Adrenal gland (tissue), 12 donors: ENCODE results near the gene MFAP2. TPM values are rescaled to one million over a fixed set of nuclear protein-coding genes. Genes with fewer than 3 reads are reported as not detected.

Source experiments
- DNase-seq, 7 donors: peaks; one replicate each; pipeline ENCODE4 v3.0.0-alpha.2; 2019 to 2020
- H3K27ac ChIP-seq, 5 donors: fragments of 200-600 bp; sonication (generic) in 4 of 5; 1 replicate in 3 of 5; 2 replicates in 2 of 5; pipeline versions ENCODE4 v1.5.1 to v1.8.0; 2016 to 2020; ENCODE audit warnings: mild to moderate bottlenecking in 1 of 5
- H3K27me3 ChIP-seq: fragments of 200-600 bp; 2 replicates; pipeline ENCODE4 v1.8.0; 2021
- H3K36me3 ChIP-seq, 2 donors: fragments of 200-600 bp; replicated peaks in 1 of 2; 1 replicate in 1 of 2; 2 replicates in 1 of 2; pipeline versions ENCODE4 v1.5.1 to v1.8.0; 2018 to 2022
- H3K4me1 ChIP-seq, 2 donors: fragments of 200-600 bp; replicated peaks in 1 of 2; 1 replicate in 1 of 2; 2 replicates in 1 of 2; pipeline versions ENCODE4 v1.5.1 to v1.8.0; 2018 to 2021
- H3K4me3 ChIP-seq, 4 donors: fragments of 200-600 bp; sonication (generic) in 3 of 4; one replicate each; pipeline ENCODE4 v1.5.1; 2016 to 2018
- H3K9me3 ChIP-seq, 3 donors: fragments of 200-600 bp; sonication (generic) in 1 of 3; replicated peaks in 1 of 3; 1 replicate in 2 of 3; 2 replicates in 1 of 3; pipeline versions ENCODE4 v1.5.1 to v1.8.0; 2016 to 2021
- CTCF ChIP-seq, 6 experiments: fragments of 450-650 bp in 4 of 6; fragments of 200-600 bp in 2 of 6; sonication (generic) in 1 of 6; IDR thresholded peaks; 1 replicate in 5 of 6; 2 replicates in 1 of 6; pipeline versions ENCODE4 v1.5.1 to v1.8.0; 2016 to 2021; ENCODE audit warnings: antibody characterized with exemption in 6 of 6, mild to moderate bottlenecking in 2 of 6, moderate library complexity in 1 of 6
- POLR2A ChIP-seq, 2 donors: fragments of 450-650 bp; IDR thresholded peaks; one replicate each; pipeline ENCODE4 v1.6.1; 2017; ENCODE audit warnings: antibody characterized with exemption in 2 of 2, mild to moderate bottlenecking in 2 of 2, moderate library complexity in 1 of 2
- WGBS, 4 donors: extraction: QIAGEN DNeasy Blood & Tissue Kit in 2 of 4; methylation state at CpG; one replicate each; pipeline versions ENCODE4 v1.1.5 to v1.1.7; 2013 to 2017; 5-methylcytosine and 5-hydroxymethylcytosine counted together
- intact Hi-C, 2 donors: fragments of 100-400 bp; cut with DNase I; formaldehyde crosslinking; loops; one replicate each; pipeline versions ENCODE4 v1.14.1 to v1.15.0; 2022 to 2023
- polyA plus RNA-seq, 3 donors: library from polyadenylated mRNA; stranded (reverse); fragments of 200-250 nt in 2 of 3; fragments of 350-450 nt in 1 of 3; fragmentation: Illumina TruSeq in 1 of 3; extraction: RNeasy Lipid Tissue Mini Kit (QIAGEN cat#74804) in 1 of 3; gene quantifications; one replicate each; pipeline ENCODE4 v1.2.3, GENCODE V29; 2013 to 2014
- total RNA-seq, 9 donors: library from RNA; depleted of rRNA in 4 of 9; stranded (reverse); fragments of >200 nt in 4 of 9; fragments of 120-200 nt in 1 of 9; fragmentation: NEBNext Ultra II Directional in 1 of 9; extraction: Animal tissue kit (Norgen Biotek cat#: 25700) in 1 of 9; gene quantifications; one replicate each; pipeline versions ENCODE4 v1.1.0 to v1.2.4, GENCODE V29; 2013 to 2023
- donor health status: healthy with polysubstance abuse.
- donor health status: Bipolar disorder and iron deficiency.
- donor health status: DM: yes; HTN: yes; CAD: no.
- donor health status: DM: no; HTN: no; CAD: no.
- donor health status: DM: no; HTN: no; CAD: no.
- donor health status: DM: yes; HTN: yes; CAD: no.

The MFAP2 gene
- total and polyA plus RNA-seq, 12 donors = 0.79 to 17.7 (median 4.5) TPM

GRCh38 chr1:16958475-16958874 is 21.9 kb downstream of the MFAP2 start:
- no peak for DNase-seq
- Histone ChIP-seq H3K27me3 (no peaks in the 10 kb centered on the region), H3K4me3 (no peak overlapping the region), H3K4me1 (peaks cover 0 to 12% of the 10 kb centered on the region in 2 donors), H3K36me3 (peaks cover 0 to 20% of the 10 kb centered on the region in 2 donors), H3K9me3 (no peaks in the 10 kb centered on the region), H3K27ac (no peak overlapping the region)
- intact Hi-C loops = loop anchor here (5.0 kb wide), 2 partner anchors 84 to 94 kb away; partner anchors contain the start of gene SDHB (in 1 of the 2)
- TF ChIP-seq POLR2A (IDR thresholded peaks at IDR 0.05) (no peak), CTCF (IDR thresholded peaks at IDR 0.05) (no peak)
- WGBS, 4 donors = 94 to 97% (median 96%) methylated on average over 9 to 12 of the region's 12 CpGs

DNA sequence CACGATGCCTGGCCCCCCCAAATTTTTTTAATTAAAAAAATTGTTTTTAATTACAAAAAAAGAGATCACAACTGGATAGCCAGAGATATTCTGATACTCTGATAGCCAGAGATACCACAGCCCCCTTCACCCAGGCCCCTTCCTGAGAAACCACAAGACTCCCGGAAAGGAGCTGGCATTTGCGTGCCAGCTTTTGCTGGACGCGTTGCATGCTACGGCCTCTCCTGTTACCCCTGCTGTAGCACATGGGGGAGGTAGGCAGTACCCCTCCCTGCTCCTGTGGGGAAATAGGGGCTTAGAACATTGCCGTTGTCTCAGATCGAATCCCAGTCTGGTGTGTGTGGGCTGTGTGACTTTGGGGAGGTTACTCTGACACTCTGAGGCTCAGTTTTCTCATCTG is 22.7 kb downstream of the MFAP2 start:
- TF ChIP-seq CTCF (IDR thresholded peaks at IDR 0.05) (no peak), POLR2A (IDR thresholded peaks at IDR 0.05) (no peak)
- no peaks in the 10 kb centered on the region for H3K27me3 ChIP-seq
- H3K4me1 ChIP-seq = peaks cover 0 to 12% of the 10 kb centered on the region in 2 donors
- H3K36me3 ChIP-seq = peaks cover 0 to 20% of the 10 kb centered on the region in 2 donors
- no peak overlapping the region for H3K4me3 ChIP-seq
- H3K27ac ChIP-seq = no peak overlapping the region
- no peaks in the 10 kb centered on the region for H3K9me3 ChIP-seq
- DNase-seq = no peak
- intact Hi-C loops = loop anchor here (5.0 kb wide), 2 partner anchors 85 to 95 kb away; partner anchors contain the start of gene SDHB (in 1 of the 2)
- 78 to 93% (median 87%) methylated on average over 8 of the region's 8 CpGs for WGBS, 4 donors

DNA sequence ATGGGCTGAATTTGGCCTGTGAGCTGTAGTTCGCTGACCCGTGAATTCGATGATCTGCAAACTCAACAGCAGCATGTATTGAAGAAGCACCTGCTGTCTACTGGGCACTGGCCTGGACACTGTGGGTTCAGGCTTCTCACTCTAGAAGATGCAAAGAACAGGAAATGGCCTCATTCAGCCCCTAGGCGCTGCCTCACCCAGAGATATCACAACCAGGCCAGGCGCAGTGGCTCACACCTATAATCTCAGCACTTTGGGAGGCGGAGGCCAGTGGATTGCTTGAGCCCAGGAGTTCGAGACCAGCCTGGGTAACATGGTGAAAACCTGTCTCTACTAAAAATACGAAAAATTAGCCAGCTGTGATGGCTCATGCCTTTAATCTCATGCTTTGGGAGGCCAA is 23.6 kb downstream of the MFAP2 start:
- Histone ChIP-seq H3K36me3 (peaks cover 0 to 20% of the 10 kb centered on the region in 2 donors), H3K27ac (no peak overlapping the region), H3K4me1 (peaks cover 0 to 12% of the 10 kb centered on the region in 2 donors), H3K9me3 (no peaks in the 10 kb centered on the region), H3K27me3 (no peaks in the 10 kb centered on the region), H3K4me3 (no peak overlapping the region)
- intact Hi-C loops = loop anchor here (5.0 kb wide), 2 partner anchors 86 to 96 kb away; partner anchors contain the start of gene SDHB (in 1 of the 2)
- no peak for TF ChIP-seq POLR2A (IDR thresholded peaks at IDR 0.05)
- TF ChIP-seq CTCF (IDR thresholded peaks at IDR 0.05) = no peak
- no peak for DNase-seq
- 91 to 96% (median 92%) methylated on average over 6 to 8 of the region's 8 CpGs for WGBS, 4 donors

DNA sequence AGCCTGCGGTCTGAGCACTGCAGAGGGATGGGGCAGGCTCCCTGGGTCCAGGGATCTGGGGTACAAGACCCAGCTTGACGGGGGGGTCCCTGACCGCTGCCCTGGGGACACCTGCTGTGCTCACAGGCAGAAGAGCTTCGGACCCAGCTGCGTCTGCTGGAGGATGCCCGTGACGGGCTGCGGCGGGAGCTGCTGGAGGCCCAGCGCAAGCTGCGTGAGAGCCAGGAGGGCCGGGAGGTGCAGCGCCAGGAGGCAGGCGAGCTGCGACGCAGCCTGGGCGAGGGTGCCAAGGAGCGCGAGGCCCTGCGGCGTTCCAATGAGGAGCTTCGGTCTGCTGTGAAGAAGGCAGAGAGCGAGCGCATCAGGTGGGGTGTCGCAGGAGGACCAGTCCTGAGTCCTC is 25.2 kb downstream of the MFAP2 start:
- DNase-seq = no peak
- H3K27me3 ChIP-seq = no peaks in the 10 kb centered on the region
- no peak for TF ChIP-seq POLR2A (IDR thresholded peaks at IDR 0.05)
- no peak for TF ChIP-seq CTCF (IDR thresholded peaks at IDR 0.05)
- intact Hi-C loops = loop anchor here (5.0 kb wide), 2 partner anchors 87 to 97 kb away; partner anchors contain the start of gene SDHB (in 1 of the 2)
- 92 to 97% (median 95%) methylated on average over 16 to 25 of the region's 25 CpGs for WGBS, 4 donors
- peaks cover 0 to 20% of the 10 kb centered on the region in 2 donors for H3K36me3 ChIP-seq
- H3K4me1 ChIP-seq = peaks cover 0 to 1% of the 10 kb centered on the region in 2 donors
- H3K9me3 ChIP-seq = no peaks in the 10 kb centered on the region
- H3K27ac ChIP-seq = no peak overlapping the region
- H3K4me3 ChIP-seq = no peak overlapping the region
